Esophagus muscularis mucosa (tissue), 4 donors: ENCODE results near the gene TEAD2. TPM values are rescaled to one million over a fixed set of nuclear protein-coding genes. Genes with fewer than 3 reads are reported as not detected.
A peak's percentile ranks its signal among the peaks of the same experiment; 100 is the strongest.

Experiments used
- DNase-seq: peaks from one replicate; pipeline ENCODE4 v3.0.0-alpha.2; 2017; ENCODE audit errors: extremely low spot score
- H3K27ac ChIP-seq, 4 donors: fragments of 200-600 bp; sonication (generic); replicated peaks in 1 of 4; 1 replicate in 3 of 4; 2 replicates in 1 of 4; pipeline ENCODE4 v1.5.1; 2016 to 2019; ENCODE audit warnings: mild to moderate bottlenecking in 1 of 4
- H3K27me3 ChIP-seq, 4 donors: fragments of 200-600 bp; sonication (generic); one replicate each; pipeline versions ENCODE4 v1.5.1 to v1.6.0; 2016 to 2019
- H3K36me3 ChIP-seq, 4 donors: fragments of 200-600 bp; sonication (generic); one replicate each; pipeline ENCODE4 v1.5.1; 2016 to 2019
- H3K4me1 ChIP-seq, 4 donors: fragments of 200-600 bp; sonication (generic); one replicate each; pipeline ENCODE4 v1.5.1; 2016 to 2019
- H3K4me3 ChIP-seq, 4 donors: fragments of 200-600 bp; sonication (generic); 1 replicate in 2 of 4; 2 replicates in 2 of 4; pipeline ENCODE4 v1.5.1; 2016 to 2019; ENCODE audit warnings: mild to moderate bottlenecking in 4 of 4, moderate library complexity in 1 of 4
- H3K9me3 ChIP-seq, 4 donors: fragments of 200-600 bp; sonication (generic); 1 replicate in 3 of 4; 2 replicates in 1 of 4; pipeline ENCODE4 v1.5.1; 2016 to 2019
- EP300 ChIP-seq: sonication (generic); formaldehyde crosslinking; IDR thresholded peaks from one replicate; pipeline ENCODE4 v1.6.1; 2017; ENCODE audit warnings: antibody characterized with exemption
- POLR2A ChIP-seq: fragments of 450-650 bp; IDR thresholded peaks from one replicate; pipeline ENCODE4 v1.6.1; 2017; ENCODE audit warnings: antibody characterized with exemption, moderate library complexity, mild to moderate bottlenecking, low read depth
- POLR2AphosphoS5 ChIP-seq, 2 donors: sonication (generic); formaldehyde crosslinking; IDR thresholded peaks; one replicate each; pipeline ENCODE4 v1.6.1; 2017; ENCODE audit warnings: antibody characterized with exemption in 2 of 2
- WGBS: methylation state at CpG from one replicate; pipeline ENCODE4 v1.1.5; 2018; 5-methylcytosine and 5-hydroxymethylcytosine counted together
- intact Hi-C: fragments of 100-400 bp; cut with DNase I; formaldehyde crosslinking; loops from one replicate; pipeline ENCODE4 v1.15.1; 2023
- total RNA-seq, 4 donors: library from RNA; depleted of rRNA; stranded (reverse); fragments of >200 nt; gene quantifications; one replicate each; pipeline versions ENCODE4 v1.1.0 to v1.2.1, GENCODE V29; 2016
- TF ChIP-seq, protein P1 (sequence below), 3 experiments: fragments of 200-600 bp in 2 of 3; fragments of 450-650 bp in 1 of 3; sonication (generic) in 2 of 3; IDR thresholded peaks; one replicate each; pipeline ENCODE4 v1.5.1; 2017 to 2019; ENCODE audit warnings: antibody characterized with exemption in 3 of 3, mild to moderate bottlenecking in 2 of 3, moderate library complexity in 1 of 3

The TEAD2 gene
- total RNA-seq, 4 donors from 2014 or later: 40.7 to 73.2 (median 60.5) TPM

GRCh38 chr19:49366110-49366509 is 3.9 kb upstream of the TEAD2 start:
- Histone ChIP-seq H3K4me3 (no peak overlapping the region), H3K27me3 (no peaks in the 10 kb centered on the region), H3K36me3 (no peaks in the 10 kb centered on the region), H3K9me3 (peaks cover 0 to 16% (median 13%) of the 10 kb centered on the region in 4 donors), H3K27ac (no peak overlapping the region), H3K4me1 (peaks cover 7 to 23% (median 20%) of the 10 kb centered on the region in 4 donors)
- intact Hi-C loops: no loop called here
- TF ChIP-seq POLR2A (no peak), POLR2AphosphoS5 (IDR thresholded peaks at IDR 0.05) (no peak), EP300 (no peak)
- TF ChIP-seq, protein P1, sequence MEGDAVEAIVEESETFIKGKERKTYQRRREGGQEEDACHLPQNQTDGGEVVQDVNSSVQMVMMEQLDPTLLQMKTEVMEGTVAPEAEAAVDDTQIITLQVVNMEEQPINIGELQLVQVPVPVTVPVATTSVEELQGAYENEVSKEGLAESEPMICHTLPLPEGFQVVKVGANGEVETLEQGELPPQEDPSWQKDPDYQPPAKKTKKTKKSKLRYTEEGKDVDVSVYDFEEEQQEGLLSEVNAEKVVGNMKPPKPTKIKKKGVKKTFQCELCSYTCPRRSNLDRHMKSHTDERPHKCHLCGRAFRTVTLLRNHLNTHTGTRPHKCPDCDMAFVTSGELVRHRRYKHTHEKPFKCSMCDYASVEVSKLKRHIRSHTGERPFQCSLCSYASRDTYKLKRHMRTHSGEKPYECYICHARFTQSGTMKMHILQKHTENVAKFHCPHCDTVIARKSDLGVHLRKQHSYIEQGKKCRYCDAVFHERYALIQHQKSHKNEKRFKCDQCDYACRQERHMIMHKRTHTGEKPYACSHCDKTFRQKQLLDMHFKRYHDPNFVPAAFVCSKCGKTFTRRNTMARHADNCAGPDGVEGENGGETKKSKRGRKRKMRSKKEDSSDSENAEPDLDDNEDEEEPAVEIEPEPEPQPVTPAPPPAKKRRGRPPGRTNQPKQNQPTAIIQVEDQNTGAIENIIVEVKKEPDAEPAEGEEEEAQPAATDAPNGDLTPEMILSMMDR (IDR thresholded peaks at IDR 0.05): no peak
- DNase-seq: no peak

GRCh38 chr19:49364083-49364737 is 2.0 kb upstream of the TEAD2 start:
- Histone ChIP-seq H3K36me3 (peaks cover under 1 to 7% (median 6%) of the 10 kb centered on the region in 4 donors), H3K27me3 (no peaks in the 10 kb centered on the region), H3K4me1 (peaks cover 7 to 38% (median 37%) of the 10 kb centered on the region in 4 donors), H3K9me3 (peaks cover 0 to 8% (median 6%) of the 10 kb centered on the region in 4 donors), H3K4me3 (peak overlapping the region; percentile 59 to 97 (median 90)), H3K27ac (peak overlapping the region; percentile 88 to 97 (median 94))
- DNase-seq: no peak
- WGBS: 65% methylated on average over 27 of the region's 27 CpGs
- no peak for TF ChIP-seq EP300
- TF ChIP-seq, protein P1 (IDR thresholded peaks at IDR 0.05): no peak
- no peak for TF ChIP-seq POLR2AphosphoS5 (IDR thresholded peaks at IDR 0.05)
- TF ChIP-seq POLR2A: no peak
- intact Hi-C loops: loop anchor here (2.0 kb wide), 1 partner anchor 77 kb away; the partner anchor contains the start of gene SLC17A7

- Histone ChIP-seq H3K4me1 (peaks cover 7 to 40% (median 38%) of the 10 kb centered on the region in 4 donors), H3K27me3 (no peaks in the 10 kb centered on the region), H3K27ac (peak within 1 kb of the TSS; percentile 88 to 97 (median 94)), H3K36me3 (peaks cover 4 to 14% (median 13%) of the 10 kb centered on the region in 4 donors), H3K9me3 (peaks cover 0 to under 1% (median 0%) of the 10 kb centered on the region in 4 donors), H3K4me3 (peak within 1 kb of the TSS; percentile 59 to 97 (median 90))
- WGBS: 4% methylated on average over 32 of the region's 46 CpGs
- intact Hi-C loops: loop anchor here (2.0 kb wide), 1 partner anchor 77 kb away; the partner anchor contains the start of gene SLC17A7
- TF ChIP-seq POLR2A (peak; percentile 48), EP300 (no peak), POLR2AphosphoS5 (IDR thresholded peaks at IDR 0.05) (peak; percentile 87 to 96)
- TF ChIP-seq, protein P1 (IDR thresholded peaks at IDR 0.05): peak; percentile 16 to 33 (median 22)
- DNase-seq: peak; percentile 100
These were observed 1.3 kb upstream of the TEAD2 start, which contains the start of gene DKKL1 for GRCh38 chr19:49363268-49364082. TSS of gene DKKL1 (plus strand) at chr19:49363877. CDS start at chr19:49363999, 122 bp downstream.

- H3K4me1 ChIP-seq: peaks cover 7 to 44% (median 41%) of the 10 kb centered on the region in 4 donors
- DNase-seq: no peak
- intact Hi-C loops: no loop called here
- no peaks in the 10 kb centered on the region for H3K27me3 ChIP-seq
- TF ChIP-seq, protein P1 (IDR thresholded peaks at IDR 0.05): no peak
- TF ChIP-seq POLR2AphosphoS5 (IDR thresholded peaks at IDR 0.05): no peak
- TF ChIP-seq EP300: no peak
- no peak for TF ChIP-seq POLR2A
- peaks cover 4 to 20% (median 19%) of the 10 kb centered on the region in 4 donors for H3K36me3 ChIP-seq
- WGBS: 0% methylated on average over 14 of the region's 14 CpGs
- H3K9me3 ChIP-seq: no peaks in the 10 kb centered on the region
- H3K27ac ChIP-seq: peak overlapping the region; percentile 88 to 97 (median 94)
- peak overlapping the region; percentile 59 to 97 (median 90) for H3K4me3 ChIP-seq
These were observed 682 bp upstream of the TEAD2 start for GRCh38 chr19:49362929-49363267.
